HG03139 (cell line): ENCODE data around the gene PCCA.
"Not testable (repeated sequence)": the region's sequence is repeated elsewhere in the genome, so short reads cannot be mapped to it uniquely, and the experiment has no call there.

Experiments
- ATAC-seq: cut with Tn5 transposase; IDR thresholded peaks from one replicate; pipeline ENCODE4 v1.9.1; 2021; ENCODE audit not compliant: unreplicated experiment

The PCCA gene

GRCh38 chr13:100565286-100565685 is 476.4 kb downstream of the PCCA start:
- no peak for ATAC-seq

DNA sequence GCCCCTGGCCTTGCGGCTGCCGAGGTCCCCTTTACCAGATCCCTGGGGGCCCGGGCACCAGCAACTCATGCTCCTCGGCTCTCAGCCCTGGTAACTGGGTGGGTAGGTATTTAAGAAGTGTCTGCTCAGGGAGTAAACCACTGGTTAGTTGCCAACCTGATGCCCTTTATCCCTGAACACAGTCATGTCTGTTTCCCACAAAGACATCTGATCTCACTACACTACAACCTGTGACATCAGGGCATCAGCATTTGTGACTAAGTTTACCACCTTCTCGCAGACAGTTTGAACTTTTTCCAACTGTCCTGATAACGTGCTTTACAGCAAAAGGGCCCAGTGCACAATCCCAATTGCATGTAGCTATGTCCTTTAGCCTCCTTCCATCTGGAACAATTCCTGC is 477.6 kb downstream of the PCCA start:
- ATAC-seq = no peak

DNA sequence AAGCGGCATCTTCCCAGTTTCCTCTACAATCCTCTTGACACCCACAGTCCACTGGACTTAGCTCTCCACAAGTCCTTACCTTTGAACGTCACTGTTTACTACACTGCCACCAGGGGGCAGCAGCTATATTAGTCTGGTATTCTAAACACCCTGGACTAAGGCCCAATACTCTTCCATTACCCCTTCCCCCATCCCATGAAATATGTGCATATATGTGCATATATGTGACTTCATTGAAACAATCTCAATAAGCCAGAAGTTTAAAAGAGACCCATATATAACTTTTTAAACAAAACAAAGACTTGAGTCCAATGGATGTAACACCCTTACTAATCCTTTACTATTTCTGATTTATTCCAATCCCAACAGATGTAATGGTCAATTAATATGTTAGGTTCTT is 484.2 kb downstream of the PCCA start:
- ATAC-seq = peak; percentile 96

DNA sequence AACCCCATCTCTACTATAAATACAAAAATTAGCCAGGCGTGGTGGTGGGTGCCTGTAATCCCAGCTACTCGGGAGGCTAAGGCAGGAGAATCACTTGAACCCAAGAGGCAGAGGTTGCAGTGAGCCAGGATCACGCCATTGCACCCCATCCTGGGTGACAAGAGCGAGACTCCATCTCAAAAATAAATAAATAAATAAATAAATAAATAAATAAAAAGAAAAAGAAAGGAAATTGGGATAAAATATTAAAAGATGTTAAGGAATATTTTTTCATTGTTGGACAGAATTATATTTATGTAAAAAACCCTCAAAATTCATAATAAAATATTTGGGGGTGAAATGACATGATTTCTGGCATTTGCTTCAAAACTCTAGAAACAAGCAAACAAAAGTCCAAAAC is 488.3 kb downstream of the PCCA start:
- not testable (repeated sequence) for ATAC-seq
